MM.1S (cell line): ENCODE results near the gene COLQ.

ENCODE experiments used
- DNase-seq: peaks from one replicate; pipeline ENCODE4 v3.0.0-alpha.2; 2015
- H2AFZ ChIP-seq: fragments of 300-600 bp; sonication (generic); 2 replicates; pipeline ENCODE4 v1.6.0; 2016; ENCODE audit warnings: antibody characterized with exemption, low read length
- H3F3A ChIP-seq: fragments of 300-600 bp; sonication (generic); 2 replicates; pipeline ENCODE4 v1.6.1; 2016; ENCODE audit warnings: mild to moderate bottlenecking, antibody characterized with exemption, low read length, moderate library complexity, mixed read lengths; ENCODE audit not compliant: insufficient read depth
- H3K27ac ChIP-seq: fragments of 300-600 bp; sonication (generic); 2 replicates; pipeline ENCODE4 v1.5.1; 2016; ENCODE audit warnings: mild to moderate bottlenecking, low read length
- H3K27me3 ChIP-seq: fragments of 300-600 bp; sonication (generic); replicated peaks from 2 replicates; pipeline ENCODE4 v1.6.0; 2016; ENCODE audit warnings: low read length; ENCODE audit not compliant: insufficient read depth
- H3K36me3 ChIP-seq: fragments of 300-600 bp; sonication (generic); replicated peaks from 2 replicates; pipeline ENCODE4 v1.6.1; 2016; ENCODE audit warnings: mild to moderate bottlenecking, low read length, mixed read lengths; ENCODE audit not compliant: insufficient read depth
- H3K4me1 ChIP-seq: fragments of 300-600 bp; sonication (generic); 2 replicates; pipeline ENCODE4 v1.6.1; 2016; ENCODE audit warnings: low read length, mixed read lengths
- H3K4me2 ChIP-seq: fragments of 300-600 bp; sonication (generic); 2 replicates; pipeline ENCODE4 v1.6.0; 2016; ENCODE audit warnings: low read depth, low read length
- H3K4me3 ChIP-seq: fragments of 300-600 bp; sonication (generic); 2 replicates; pipeline ENCODE4 v1.5.1; 2016; ENCODE audit warnings: low read length, mixed read lengths
- H3K79me2 ChIP-seq: fragments of 300-600 bp; sonication (generic); 2 replicates; pipeline ENCODE4 v1.6.1; 2016; ENCODE audit warnings: mixed run types, low read length, mixed read lengths
- H3K9ac ChIP-seq: fragments of 300-600 bp; sonication (generic); 2 replicates; pipeline ENCODE4 v1.6.1; 2016; ENCODE audit warnings: low read length, mixed read lengths
- H3K9me2 ChIP-seq: fragments of 300-600 bp; sonication (generic); replicated peaks from 2 replicates; pipeline ENCODE4 v1.6.1; 2016; ENCODE audit warnings: mild to moderate bottlenecking, low read length, mixed read lengths; ENCODE audit not compliant: insufficient read depth
- H3K9me3 ChIP-seq: fragments of 300-600 bp; sonication (generic); replicated peaks from 2 replicates; pipeline ENCODE4 v1.6.1; 2016; ENCODE audit warnings: mild to moderate bottlenecking, low read length, mixed read lengths; ENCODE audit not compliant: insufficient read depth
- H4K20me1 ChIP-seq: fragments of 300-600 bp; sonication (generic); 2 replicates; pipeline ENCODE4 v1.6.1; 2016; ENCODE audit warnings: mild to moderate bottlenecking, low read length, moderate library complexity, mixed read lengths; ENCODE audit not compliant: insufficient read depth
- CTCF ChIP-seq: fragments of 300-600 bp; sonication (generic); IDR thresholded peaks from 2 replicates; pipeline ENCODE4 v1.5.1; 2016; ENCODE audit warnings: antibody characterized with exemption, low read length, mixed read lengths
- EZH2 ChIP-seq: fragments of 300-600 bp; sonication (generic); optimal IDR thresholded peaks from 2 replicates; pipeline ENCODE3; 2017; ENCODE audit warnings: low read depth, mild to moderate bottlenecking, antibody characterized with exemption, low read length, mixed read lengths
- EZH2phosphoT487 ChIP-seq: fragments of 300-600 bp; sonication (generic); IDR thresholded peaks from 2 replicates; pipeline ENCODE4 v1.6.1; 2018; ENCODE audit warnings: antibody characterized with exemption, low read length

COLQ gene

GRCh38 chr3:15478640-15478979 lies 42.9 kb downstream of the COLQ start:
- Histone ChIP-seq H3K9me3 (no peaks in the 10 kb centered on the region), H2AFZ (no peak overlapping the region), H3K27ac (no peak overlapping the region), H3K27me3 (no peaks in the 10 kb centered on the region), H3K4me2 (no peak overlapping the region), H3F3A (no peaks in the 10 kb centered on the region), H4K20me1 (no peaks in the 10 kb centered on the region), H3K4me1 (no peaks in the 10 kb centered on the region), H3K9me2 (no peaks in the 10 kb centered on the region), H3K79me2 (no peaks in the 10 kb centered on the region), H3K9ac (no peak overlapping the region), H3K4me3 (no peak overlapping the region), H3K36me3 (no peaks in the 10 kb centered on the region)
- DNase-seq = no peak
- TF ChIP-seq EZH2phosphoT487 (no peak), CTCF (no peak)

- H3K27me3 ChIP-seq = no peaks in the 10 kb centered on the region
- H3K9me3 ChIP-seq = no peaks in the 10 kb centered on the region
- H3K27ac ChIP-seq = no peak overlapping the region
- TF ChIP-seq CTCF (no peak), EZH2 (no peak), EZH2phosphoT487 (no peak)
- H3K79me2 ChIP-seq = no peaks in the 10 kb centered on the region
- DNase-seq = no peak
- no peak overlapping the region for H2AFZ ChIP-seq
- H3K4me1 ChIP-seq = no peaks in the 10 kb centered on the region
- H3K36me3 ChIP-seq = no peaks in the 10 kb centered on the region
- no peak overlapping the region for H3K9ac ChIP-seq
- no peak overlapping the region for H3K4me3 ChIP-seq
- H3K9me2 ChIP-seq = no peaks in the 10 kb centered on the region
- no peaks in the 10 kb centered on the region for H4K20me1 ChIP-seq
- H3F3A ChIP-seq = no peaks in the 10 kb centered on the region
- H3K4me2 ChIP-seq = no peak overlapping the region
Observed at GRCh38 chr3:15477951-15478639, 43.4 kb downstream of the COLQ start.

GRCh38 chr3:15476378-15476777 lies 45.1 kb downstream of the COLQ start:
- no peaks in the 10 kb centered on the region for H3K9me2 ChIP-seq

More at GRCh38 chr3:15476378-15476777, 45.1 kb downstream of the COLQ start:
- Histone ChIP-seq H3K79me2 (no peaks in the 10 kb centered on the region), H3K9me3 (no peaks in the 10 kb centered on the region), H3K36me3 (no peaks in the 10 kb centered on the region), H3K9ac (no peak overlapping the region), H4K20me1 (no peaks in the 10 kb centered on the region), H3K27me3 (no peaks in the 10 kb centered on the region), H2AFZ (no peak overlapping the region), H3K27ac (no peak overlapping the region), H3K4me2 (no peak overlapping the region), H3F3A (no peaks in the 10 kb centered on the region), H3K4me1 (no peaks in the 10 kb centered on the region), H3K4me3 (no peak overlapping the region)
- no peak for TF ChIP-seq EZH2phosphoT487
- no peak for TF ChIP-seq EZH2
- TF ChIP-seq CTCF = no peak
- no peak for DNase-seq
